GM18507 (cell line): Measurements from ENCODE around the gene NRTN.
"Not testable (repeated sequence)": the region's sequence is repeated elsewhere in the genome, so short reads cannot be mapped to it uniquely, and the experiment has no call there.

Experiments
- DNase-seq: peaks from one replicate; pipeline ENCODE4 v3.0.0; 2011; ENCODE audit warnings: low read depth; ENCODE audit not compliant: insufficient read length; ENCODE audit errors: extremely low spot score
- FAIRE-seq: peaks from 2 replicates; lab custom pipeline; 2011; peaks lifted over from hg19 to GRCh38; lab: Jason Lieb, UNC

Gene NRTN

GRCh38 chr19:5857203-5858081, 52.6 kb downstream of the NRTN start:
- FAIRE-seq = no peak
- DNase-seq = no peak

- no peak for FAIRE-seq
Measured at GRCh38 chr19:5863030-5863665, 58.3 kb downstream of the NRTN start.

GRCh38 chr19:5864013-5864720, 59.3 kb downstream of the NRTN start:
- DNase-seq (no peak), FAIRE-seq (no peak)

More at GRCh38 chr19:5863030-5863665, 58.3 kb downstream of the NRTN start:
- no peak for DNase-seq

GRCh38 chr19:5864725-5865486, 60.0 kb downstream of the NRTN start:
- FAIRE-seq (no peak), DNase-seq (no peak)

- DNase-seq (no peak), FAIRE-seq (no peak)
Measured at GRCh38 chr19:5865772-5866171, 60.9 kb downstream of the NRTN start.

GRCh38 chr19:5867201-5868136, 62.6 kb downstream of the NRTN start:
- FAIRE-seq (no peak), DNase-seq (no peak)

GRCh38 chr19:5870986-5871394, 66.1 kb downstream of the NRTN start:
- FAIRE-seq = no peak
- no peak for DNase-seq

GRCh38 chr19:5873617-5874199, 68.8 kb downstream of the NRTN start:
- FAIRE-seq (no peak), DNase-seq (no peak)

- not testable (repeated sequence) for FAIRE-seq, DNase-seq
Measured at GRCh38 chr19:5874496-5874895, 69.6 kb downstream of the NRTN start.

GRCh38 chr19:5877427-5877826, 72.6 kb downstream of the NRTN start:
- DNase-seq (no peak), FAIRE-seq (no peak)

GRCh38 chr19:5877882-5878281, 73.0 kb downstream of the NRTN start:
- DNase-seq (no peak), FAIRE-seq (no peak)
